Measurements from ENCODE around the gene NFE2.

DNA sequence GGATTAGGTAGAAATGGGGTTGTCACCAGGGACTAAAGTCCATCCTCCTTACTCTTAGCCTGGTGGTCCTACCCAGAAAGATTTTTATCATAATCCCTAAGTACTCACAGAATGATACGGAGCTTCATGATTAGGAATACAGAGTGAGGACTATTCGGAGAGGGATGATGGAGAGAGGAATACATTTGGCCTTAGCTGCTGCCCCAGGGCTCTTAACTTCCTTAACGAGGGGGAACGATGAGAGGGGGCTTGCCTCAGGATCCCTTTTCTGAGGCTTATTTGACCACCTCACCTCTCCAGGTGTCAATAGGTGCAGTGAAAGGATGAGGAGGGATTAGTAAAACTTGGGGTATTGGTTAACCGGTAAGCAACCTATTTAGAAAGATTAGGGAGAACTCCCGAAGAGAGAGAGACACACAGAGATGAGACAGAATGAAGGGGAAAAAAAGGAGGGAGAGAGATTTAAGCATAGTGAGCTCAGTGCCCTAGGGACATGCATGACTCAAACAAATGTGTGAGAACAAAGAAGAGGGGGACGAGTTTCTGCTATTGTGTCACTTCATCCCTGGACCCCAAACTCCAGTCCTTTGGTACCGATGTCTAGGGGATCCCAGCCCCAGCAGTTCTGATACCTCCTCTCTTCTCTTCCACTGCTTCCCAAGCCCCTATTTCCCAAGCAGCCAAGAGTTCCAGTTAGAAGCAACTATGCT lies 1.1 kb downstream of the NFE2 start:
- TF ChIP-seq GATA2 (IDR thresholded peaks at IDR 0.05; ENCODE audit: low read depth, low read length) (no peak), GATA3 (IDR thresholded peaks at IDR 0.05; ENCODE audit: low read depth, low read length) (no peak)

All from SH-SY5Y (cell line).